ENCODE data around the gene HSPB8. TPM values are rescaled to one million over a fixed set of nuclear protein-coding genes. Genes with fewer than 3 reads are reported as not detected.

HSPB8 gene
- total RNA-seq, 2 experiments from 2014 or later, result not detected

DNA sequence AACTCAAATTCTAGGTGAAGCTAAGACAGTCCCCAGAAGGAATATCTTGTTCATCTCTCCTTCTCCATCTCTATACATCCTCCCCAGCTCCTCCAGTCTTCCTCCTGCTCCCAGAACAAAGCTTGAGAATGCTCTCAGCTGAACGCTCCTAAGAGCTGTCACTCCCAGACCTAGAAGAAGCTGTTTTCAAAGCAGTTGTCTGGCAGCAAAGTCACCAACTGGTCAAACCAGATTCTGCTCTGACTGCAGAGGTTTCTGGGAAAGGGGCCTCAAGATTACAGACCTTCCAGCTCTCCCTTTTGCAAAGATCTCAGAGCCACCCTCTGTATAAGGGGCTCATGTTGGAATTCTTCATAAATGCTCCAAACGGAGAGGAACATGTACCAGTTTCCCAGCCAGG is 9.6 kb upstream of the HSPB8 start:
- no peak overlapping the region for H3K27ac Mint-ChIP-seq
- TF ChIP-seq, protein P1, sequence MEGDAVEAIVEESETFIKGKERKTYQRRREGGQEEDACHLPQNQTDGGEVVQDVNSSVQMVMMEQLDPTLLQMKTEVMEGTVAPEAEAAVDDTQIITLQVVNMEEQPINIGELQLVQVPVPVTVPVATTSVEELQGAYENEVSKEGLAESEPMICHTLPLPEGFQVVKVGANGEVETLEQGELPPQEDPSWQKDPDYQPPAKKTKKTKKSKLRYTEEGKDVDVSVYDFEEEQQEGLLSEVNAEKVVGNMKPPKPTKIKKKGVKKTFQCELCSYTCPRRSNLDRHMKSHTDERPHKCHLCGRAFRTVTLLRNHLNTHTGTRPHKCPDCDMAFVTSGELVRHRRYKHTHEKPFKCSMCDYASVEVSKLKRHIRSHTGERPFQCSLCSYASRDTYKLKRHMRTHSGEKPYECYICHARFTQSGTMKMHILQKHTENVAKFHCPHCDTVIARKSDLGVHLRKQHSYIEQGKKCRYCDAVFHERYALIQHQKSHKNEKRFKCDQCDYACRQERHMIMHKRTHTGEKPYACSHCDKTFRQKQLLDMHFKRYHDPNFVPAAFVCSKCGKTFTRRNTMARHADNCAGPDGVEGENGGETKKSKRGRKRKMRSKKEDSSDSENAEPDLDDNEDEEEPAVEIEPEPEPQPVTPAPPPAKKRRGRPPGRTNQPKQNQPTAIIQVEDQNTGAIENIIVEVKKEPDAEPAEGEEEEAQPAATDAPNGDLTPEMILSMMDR (IDR thresholded peaks at IDR 0.05), result no peak
- H3K36me3 Mint-ChIP-seq (ENCODE audit: low read depth), result no peaks in the 10 kb centered on the region
- intact Hi-C loops (cut with micrococcal nuclease), result no loop called here
- H3K9me3 Mint-ChIP-seq, result no peaks in the 10 kb centered on the region
- ATAC-seq (no peak), DNase-seq (no peak)
- no peak overlapping the region for H3K4me3 Mint-ChIP-seq
- CTCF ChIA-PET, result no interaction called here
- POLR2A ChIA-PET, result no interaction called here
- H3K27me3 Mint-ChIP-seq, result peaks cover 4% of the 10 kb centered on the region
- no peaks in the 10 kb centered on the region for H3K4me1 Mint-ChIP-seq (ENCODE audit: low read depth)

DNA sequence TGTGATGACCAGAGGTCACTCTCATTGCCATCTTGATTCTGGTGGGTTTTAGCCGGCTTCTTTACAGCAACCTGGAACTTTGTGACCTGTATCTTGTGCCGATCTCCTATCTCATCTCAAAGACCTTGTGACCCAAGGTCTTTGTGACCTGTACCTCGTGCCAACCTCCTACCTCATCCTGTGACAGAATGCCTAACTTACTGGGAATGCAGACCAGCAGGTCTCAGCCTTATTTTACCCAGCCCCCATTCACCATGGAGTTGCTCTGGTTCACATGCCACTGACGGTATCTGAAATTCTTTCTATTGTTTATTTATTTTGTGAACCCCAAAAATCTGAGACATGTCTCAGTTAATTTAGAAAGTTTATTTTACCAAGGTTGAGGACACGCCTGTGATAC is 7.4 kb upstream of the HSPB8 start:
- DNase-seq (no peak), ATAC-seq (no peak)
- H3K27ac Mint-ChIP-seq, result no peak overlapping the region
- CTCF ChIA-PET, result no interaction called here
- no peaks in the 10 kb centered on the region for H3K4me1 Mint-ChIP-seq (ENCODE audit: low read depth)
- intact Hi-C loops (cut with micrococcal nuclease), result no loop called here
- peaks cover 3% of the 10 kb centered on the region for H3K27me3 Mint-ChIP-seq
- TF ChIP-seq, protein P1 (IDR thresholded peaks at IDR 0.05), result no peak
- POLR2A ChIA-PET, result no interaction called here
- H3K36me3 Mint-ChIP-seq (ENCODE audit: low read depth), result no peaks in the 10 kb centered on the region
- no peak overlapping the region for H3K4me3 Mint-ChIP-seq
- no peaks in the 10 kb centered on the region for H3K9me3 Mint-ChIP-seq

DNA sequence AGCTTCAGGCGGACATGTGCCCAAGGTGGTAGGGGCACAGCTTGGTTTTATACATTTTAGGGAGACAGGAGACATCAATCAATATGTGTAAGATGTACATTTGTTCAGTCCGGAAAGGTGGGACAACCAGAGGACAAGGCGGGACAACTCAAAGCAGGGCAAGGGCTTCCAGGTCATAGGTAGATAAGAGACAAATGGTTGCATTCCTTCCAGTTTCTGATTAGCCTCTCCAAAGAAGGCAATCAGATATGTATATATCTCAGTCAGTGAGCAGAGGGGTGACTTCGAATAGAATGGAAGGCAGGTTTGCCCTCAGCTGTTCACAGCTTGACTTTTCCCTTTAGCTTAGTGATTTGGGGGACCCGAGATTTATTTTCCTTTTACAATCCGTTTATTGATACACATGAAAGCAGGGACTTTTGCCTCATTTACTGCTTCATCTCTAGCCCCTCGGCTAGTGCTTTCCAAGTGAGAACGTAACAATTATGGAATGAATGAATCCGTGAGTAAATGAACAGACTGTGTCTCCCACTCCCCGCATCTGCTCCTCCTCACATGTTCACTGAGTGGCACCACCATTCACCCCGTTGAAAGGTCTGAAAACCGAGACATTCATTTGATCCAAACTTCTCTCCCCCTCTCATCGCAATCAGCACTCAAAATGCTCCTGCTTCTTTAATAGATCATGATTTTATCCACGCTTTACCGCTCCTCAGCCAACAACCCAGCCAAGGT is 6.9 kb upstream of the HSPB8 start:
- DNase-seq, result no peak
- ATAC-seq, result no peak
- Mint-ChIP-seq H3K4me3 (no peak overlapping the region), H3K9me3 (no peaks in the 10 kb centered on the region), H3K4me1 (ENCODE audit: low read depth) (no peaks in the 10 kb centered on the region), H3K27ac (no peak overlapping the region), H3K36me3 (ENCODE audit: low read depth) (no peaks in the 10 kb centered on the region), H3K27me3 (peaks cover 3% of the 10 kb centered on the region)
- intact Hi-C loops (cut with micrococcal nuclease), result no loop called here
- ChIA-PET POLR2A (no interaction called here), CTCF (no interaction called here)
- TF ChIP-seq, protein P1 (IDR thresholded peaks at IDR 0.05), result no peak

DNA sequence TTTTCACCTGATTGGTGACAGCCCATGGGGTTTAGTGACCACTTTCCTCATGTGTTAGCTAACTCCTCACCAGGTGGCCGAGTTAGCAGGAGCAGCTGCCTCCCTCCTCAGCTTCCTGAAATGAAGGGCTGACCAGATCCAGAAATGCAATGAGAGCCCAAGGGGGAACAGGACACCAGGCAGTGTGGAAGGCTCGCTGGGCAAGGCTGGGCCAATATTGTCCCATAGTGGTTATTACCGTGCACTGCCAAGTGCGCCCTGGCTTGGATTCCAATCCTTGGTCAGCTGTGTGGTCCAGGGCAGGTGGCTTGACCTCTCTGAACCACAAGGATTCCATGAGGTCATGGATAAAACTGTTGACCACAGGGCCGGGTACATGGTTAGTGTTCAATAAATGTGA is 3.6 kb upstream of the HSPB8 start:
- no peak for ATAC-seq
- no peak for DNase-seq
- intact Hi-C loops (cut with micrococcal nuclease), result no loop called here
- POLR2A ChIA-PET, result no interaction called here
- CTCF ChIA-PET, result no interaction called here
- Mint-ChIP-seq H3K36me3 (ENCODE audit: low read depth) (no peaks in the 10 kb centered on the region), H3K4me3 (no peak overlapping the region), H3K9me3 (no peaks in the 10 kb centered on the region), H3K4me1 (ENCODE audit: low read depth) (no peaks in the 10 kb centered on the region), H3K27me3 (peaks cover 6% of the 10 kb centered on the region), H3K27ac (no peak overlapping the region)
- TF ChIP-seq, protein P1 (IDR thresholded peaks at IDR 0.05), result no peak

DNA sequence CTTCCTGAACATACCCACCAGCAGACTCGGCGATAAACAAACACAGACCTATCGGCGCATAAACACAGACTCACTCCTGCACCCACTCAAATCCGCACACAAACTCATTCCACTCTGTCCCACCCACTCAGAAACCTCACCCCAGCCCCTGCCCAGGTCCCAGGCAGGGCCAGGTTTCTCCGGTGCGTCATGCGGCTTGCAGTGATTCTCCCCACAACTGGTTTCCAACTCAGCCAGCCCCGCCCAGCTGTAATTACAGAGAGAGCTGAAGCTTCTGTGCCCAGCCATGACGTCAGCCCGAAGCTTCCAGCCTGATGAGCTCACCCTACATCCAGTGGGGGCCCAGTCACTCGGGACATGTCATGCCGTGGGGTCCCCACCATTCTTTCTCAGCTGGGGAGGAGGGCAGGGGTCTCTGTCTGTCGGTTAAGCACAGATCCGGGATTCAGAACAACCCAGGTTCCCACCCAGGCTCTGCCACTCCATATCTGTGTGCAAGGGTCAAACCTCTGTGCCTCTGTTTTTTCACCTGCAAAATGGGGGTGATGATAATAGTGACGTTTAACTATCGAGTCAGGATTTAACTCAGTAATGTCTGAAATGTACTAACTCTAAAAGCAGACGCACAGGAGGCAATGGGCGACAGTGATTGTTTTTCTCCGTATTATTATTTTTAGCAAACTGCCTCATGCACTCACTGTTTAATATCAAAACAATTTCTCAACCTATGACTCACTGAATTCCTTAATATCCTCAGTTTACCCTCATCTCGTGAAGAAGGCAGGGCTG is 2.3 kb upstream of the HSPB8 start:
- H3K9me3 Mint-ChIP-seq, result no peaks in the 10 kb centered on the region
- ATAC-seq (no peak), DNase-seq (peak; percentile 3)
- no peak overlapping the region for H3K4me3 Mint-ChIP-seq
- TF ChIP-seq, protein P1 (IDR thresholded peaks at IDR 0.05), result no peak
- no peaks in the 10 kb centered on the region for H3K4me1 Mint-ChIP-seq (ENCODE audit: low read depth)
- POLR2A ChIA-PET, result no interaction called here
- intact Hi-C loops (cut with micrococcal nuclease), result no loop called here
- peaks cover 6% of the 10 kb centered on the region for H3K27me3 Mint-ChIP-seq
- CTCF ChIA-PET, result no interaction called here
- H3K36me3 Mint-ChIP-seq (ENCODE audit: low read depth), result no peaks in the 10 kb centered on the region
- H3K27ac Mint-ChIP-seq, result no peak overlapping the region
